Neural cell (in vitro differentiated cells): ENCODE measurements around the gene FAM170B.

Experiments used
- EP300 ChIP-seq: fragments of 450-650 bp; conservative IDR thresholded peaks from 2 replicates; pipeline ENCODE4 v1.6.1; 2014; ENCODE audit warnings: antibody characterized with exemption, mild to moderate bottlenecking, moderate library complexity; ENCODE audit not compliant: poor library complexity, severe bottlenecking
- EZH2 ChIP-seq: fragments of 200-600, 300-800 bp; shearing (Covaris generic), sonication (generic); IDR thresholded peaks from 2 replicates; pipeline ENCODE4 v1.6.1; 2014; ENCODE audit warnings: antibody characterized with exemption, low read length, borderline replicate concordance, mild to moderate bottlenecking; ENCODE audit not compliant: insufficient read depth, poor library complexity, severe bottlenecking
- MXI1 ChIP-seq: fragments of 450-650 bp; conservative IDR thresholded peaks from 2 replicates; pipeline ENCODE4 v1.6.1; 2014; ENCODE audit warnings: antibody characterized with exemption, mild to moderate bottlenecking; ENCODE audit not compliant: poor library complexity, severe bottlenecking
- POLR2AphosphoS5 ChIP-seq: IDR thresholded peaks from 2 replicates; pipeline ENCODE4 v1.6.1; 2012
- RAD21 ChIP-seq: fragments of 450-650 bp; conservative IDR thresholded peaks from 2 replicates; pipeline ENCODE4 v1.6.1; 2014; ENCODE audit warnings: antibody characterized with exemption, mild to moderate bottlenecking, moderate library complexity
- TAF1 ChIP-seq: IDR thresholded peaks from 2 replicates; pipeline ENCODE4 v1.6.1; 2012; ENCODE audit warnings: low read depth
- TF ChIP-seq, protein P1 (sequence below): fragments of 450-650 bp; IDR thresholded peaks from 2 replicates; pipeline ENCODE4 v1.5.1; 2014; ENCODE audit warnings: antibody characterized with exemption, mild to moderate bottlenecking, moderate library complexity; ENCODE audit not compliant: poor library complexity, severe bottlenecking
- TF ChIP-seq, protein P2 (sequence below): IDR thresholded peaks from 2 replicates; pipeline ENCODE4 v1.6.1; 2012; ENCODE audit warnings: borderline replicate concordance

DNA sequence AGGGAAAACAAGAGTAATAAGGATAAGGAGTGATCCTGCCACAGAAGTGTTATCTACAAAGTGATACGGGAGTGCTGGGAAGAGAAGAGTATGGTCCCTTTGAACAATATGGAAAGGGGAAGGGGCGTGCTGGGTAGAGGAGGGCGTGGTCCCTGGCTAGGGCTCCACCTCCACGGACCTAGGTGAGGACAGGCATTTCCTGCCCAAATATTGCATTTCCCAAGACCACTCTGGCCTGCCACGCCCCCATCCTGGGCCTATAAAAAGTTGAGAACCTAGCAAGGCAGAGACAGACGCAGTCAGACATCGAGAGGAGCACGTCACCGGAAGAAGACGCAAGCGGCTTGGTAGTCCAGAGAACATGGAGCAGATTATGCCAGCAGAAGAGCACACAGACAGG is 41.3 kb downstream of the FAM170B start:
- TF ChIP-seq, protein P1, sequence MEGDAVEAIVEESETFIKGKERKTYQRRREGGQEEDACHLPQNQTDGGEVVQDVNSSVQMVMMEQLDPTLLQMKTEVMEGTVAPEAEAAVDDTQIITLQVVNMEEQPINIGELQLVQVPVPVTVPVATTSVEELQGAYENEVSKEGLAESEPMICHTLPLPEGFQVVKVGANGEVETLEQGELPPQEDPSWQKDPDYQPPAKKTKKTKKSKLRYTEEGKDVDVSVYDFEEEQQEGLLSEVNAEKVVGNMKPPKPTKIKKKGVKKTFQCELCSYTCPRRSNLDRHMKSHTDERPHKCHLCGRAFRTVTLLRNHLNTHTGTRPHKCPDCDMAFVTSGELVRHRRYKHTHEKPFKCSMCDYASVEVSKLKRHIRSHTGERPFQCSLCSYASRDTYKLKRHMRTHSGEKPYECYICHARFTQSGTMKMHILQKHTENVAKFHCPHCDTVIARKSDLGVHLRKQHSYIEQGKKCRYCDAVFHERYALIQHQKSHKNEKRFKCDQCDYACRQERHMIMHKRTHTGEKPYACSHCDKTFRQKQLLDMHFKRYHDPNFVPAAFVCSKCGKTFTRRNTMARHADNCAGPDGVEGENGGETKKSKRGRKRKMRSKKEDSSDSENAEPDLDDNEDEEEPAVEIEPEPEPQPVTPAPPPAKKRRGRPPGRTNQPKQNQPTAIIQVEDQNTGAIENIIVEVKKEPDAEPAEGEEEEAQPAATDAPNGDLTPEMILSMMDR: no peak
- TF ChIP-seq EZH2 (no peak), TAF1 (no peak), POLR2AphosphoS5 (no peak), MXI1 (no peak), EP300 (no peak), RAD21 (no peak)
- TF ChIP-seq, protein P2, sequence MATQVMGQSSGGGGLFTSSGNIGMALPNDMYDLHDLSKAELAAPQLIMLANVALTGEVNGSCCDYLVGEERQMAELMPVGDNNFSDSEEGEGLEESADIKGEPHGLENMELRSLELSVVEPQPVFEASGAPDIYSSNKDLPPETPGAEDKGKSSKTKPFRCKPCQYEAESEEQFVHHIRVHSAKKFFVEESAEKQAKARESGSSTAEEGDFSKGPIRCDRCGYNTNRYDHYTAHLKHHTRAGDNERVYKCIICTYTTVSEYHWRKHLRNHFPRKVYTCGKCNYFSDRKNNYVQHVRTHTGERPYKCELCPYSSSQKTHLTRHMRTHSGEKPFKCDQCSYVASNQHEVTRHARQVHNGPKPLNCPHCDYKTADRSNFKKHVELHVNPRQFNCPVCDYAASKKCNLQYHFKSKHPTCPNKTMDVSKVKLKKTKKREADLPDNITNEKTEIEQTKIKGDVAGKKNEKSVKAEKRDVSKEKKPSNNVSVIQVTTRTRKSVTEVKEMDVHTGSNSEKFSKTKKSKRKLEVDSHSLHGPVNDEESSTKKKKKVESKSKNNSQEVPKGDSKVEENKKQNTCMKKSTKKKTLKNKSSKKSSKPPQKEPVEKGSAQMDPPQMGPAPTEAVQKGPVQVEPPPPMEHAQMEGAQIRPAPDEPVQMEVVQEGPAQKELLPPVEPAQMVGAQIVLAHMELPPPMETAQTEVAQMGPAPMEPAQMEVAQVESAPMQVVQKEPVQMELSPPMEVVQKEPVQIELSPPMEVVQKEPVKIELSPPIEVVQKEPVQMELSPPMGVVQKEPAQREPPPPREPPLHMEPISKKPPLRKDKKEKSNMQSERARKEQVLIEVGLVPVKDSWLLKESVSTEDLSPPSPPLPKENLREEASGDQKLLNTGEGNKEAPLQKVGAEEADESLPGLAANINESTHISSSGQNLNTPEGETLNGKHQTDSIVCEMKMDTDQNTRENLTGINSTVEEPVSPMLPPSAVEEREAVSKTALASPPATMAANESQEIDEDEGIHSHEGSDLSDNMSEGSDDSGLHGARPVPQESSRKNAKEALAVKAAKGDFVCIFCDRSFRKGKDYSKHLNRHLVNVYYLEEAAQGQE: no peak
